Liver (tissue), 9 donors: ENCODE data around the gene ACVR1. TPM values are rescaled to one million over a fixed set of nuclear protein-coding genes. Genes with fewer than 3 reads are reported as not detected.

ENCODE experiments used
- DNase-seq: peaks from one replicate; pipeline ENCODE4 v3.0.0-alpha.2; 2017; ENCODE audit warnings: low spot score
- H3K27ac ChIP-seq, 2 donors: one replicate each; pipeline ENCODE4 v1.7.0; 2013; ENCODE audit warnings: inconsistent platforms in 2 of 2, low read length in 2 of 2, control low read depth in 1 of 2, low read depth in 1 of 2, mild to moderate bottlenecking in 1 of 2
- H3K27me3 ChIP-seq, 4 donors: one replicate each; pipeline versions ENCODE4 v1.6.1 to v1.7.0; 2013; ENCODE audit warnings: low read length in 3 of 4, inconsistent platforms in 1 of 4, mild to moderate bottlenecking in 1 of 4, moderate library complexity in 1 of 4; ENCODE audit not compliant: control insufficient read depth in 4 of 4, insufficient read depth in 4 of 4
- H3K36me3 ChIP-seq, 4 donors: one replicate each; pipeline versions ENCODE4 v1.6.1 to v1.7.0; 2013; ENCODE audit warnings: low read length in 3 of 4, mild to moderate bottlenecking in 3 of 4, low read depth in 1 of 4, moderate library complexity in 1 of 4; ENCODE audit not compliant: control insufficient read depth in 4 of 4, insufficient read depth in 3 of 4
- H3K4me1 ChIP-seq, 4 donors: one replicate each; pipeline versions ENCODE4 v1.6.1 to v1.7.0; 2013; ENCODE audit warnings: low read length in 3 of 4, mild to moderate bottlenecking in 3 of 4, moderate library complexity in 1 of 4; ENCODE audit not compliant: control insufficient read depth in 4 of 4, insufficient read depth in 4 of 4
- H3K4me3 ChIP-seq, 3 donors: one replicate each; pipeline versions ENCODE4 v1.6.1 to v1.7.0; 2013; ENCODE audit warnings: low read length in 3 of 3, control low read depth in 1 of 3, low read depth in 1 of 3, mild to moderate bottlenecking in 1 of 3
- H3K9ac ChIP-seq, 2 donors: one replicate each; pipeline ENCODE4 v1.7.0; 2013; ENCODE audit warnings: low read length in 2 of 2, mild to moderate bottlenecking in 2 of 2, moderate library complexity in 2 of 2, control low read depth in 1 of 2, low read depth in 1 of 2
- H3K9me3 ChIP-seq, 4 donors: one replicate each; pipeline versions ENCODE4 v1.6.1 to v1.7.0; 2013; ENCODE audit warnings: low read length in 3 of 4; ENCODE audit not compliant: control insufficient read depth in 4 of 4
- CTCF ChIP-seq: fragments of 150-350 bp; IDR thresholded peaks from 2 replicates; pipeline ENCODE4 v1.5.1; 2017; ENCODE audit warnings: improper control_type of control experiment, low read depth, low read length; ENCODE audit not compliant: missing input control
- EGR1 ChIP-seq, 2 donors: IDR thresholded peaks; 2 replicates each; pipeline ENCODE4 v1.6.1; 2016 to 2018; ENCODE audit warnings: antibody characterized with exemption in 2 of 2, low read depth in 2 of 2
- FOXA1 ChIP-seq: IDR thresholded peaks from 2 replicates; pipeline ENCODE4 v1.6.1; 2016; ENCODE audit warnings: antibody characterized with exemption
- FOXA2 ChIP-seq: IDR thresholded peaks from 2 replicates; pipeline ENCODE4 v1.6.1; 2016; ENCODE audit warnings: antibody characterized with exemption
- GABPA ChIP-seq, 2 donors: IDR thresholded peaks in 1 of 2; conservative IDR thresholded peaks in 1 of 2; 2 replicates each; pipeline ENCODE4 v1.6.1; 2016; ENCODE audit warnings: antibody characterized with exemption in 2 of 2, mild to moderate bottlenecking in 1 of 2, moderate library complexity in 1 of 2
- HNF4A ChIP-seq, 2 donors: conservative IDR thresholded peaks; 2 replicates each; pipeline ENCODE4 v1.6.1; 2016; ENCODE audit warnings: antibody characterized with exemption in 2 of 2, mild to moderate bottlenecking in 2 of 2
- HNF4G ChIP-seq: IDR thresholded peaks from 2 replicates; pipeline ENCODE4 v1.6.1; 2016; ENCODE audit warnings: antibody characterized with exemption
- JUND ChIP-seq, 2 donors: IDR thresholded peaks; 2 replicates each; pipeline ENCODE4 v1.6.1; 2016; ENCODE audit warnings: antibody characterized with exemption in 2 of 2
- NR2F2 ChIP-seq: IDR thresholded peaks from 2 replicates; pipeline ENCODE4 v1.6.1; 2016; ENCODE audit warnings: antibody characterized with exemption
- RAD21 ChIP-seq, 2 donors: IDR thresholded peaks; 2 replicates each; pipeline ENCODE4 v1.6.1; 2016; ENCODE audit warnings: antibody characterized with exemption in 2 of 2, mild to moderate bottlenecking in 2 of 2
- RXRA ChIP-seq, 2 donors: IDR thresholded peaks; 2 replicates each; pipeline ENCODE4 v1.6.1; 2017 to 2018; ENCODE audit warnings: antibody characterized with exemption in 2 of 2, mild to moderate bottlenecking in 1 of 2
- SP1 ChIP-seq: IDR thresholded peaks from 2 replicates; pipeline ENCODE4 v1.6.1; 2018; ENCODE audit warnings: antibody characterized with exemption, mild to moderate bottlenecking
- TAF1 ChIP-seq: conservative IDR thresholded peaks from 2 replicates; pipeline ENCODE4 v1.6.1; 2016; ENCODE audit warnings: antibody characterized with exemption, mild to moderate bottlenecking
- YY1 ChIP-seq: IDR thresholded peaks from 2 replicates; pipeline ENCODE4 v1.6.1; 2016; ENCODE audit warnings: antibody characterized with exemption, mild to moderate bottlenecking
- ZBTB33 ChIP-seq: IDR thresholded peaks from 2 replicates; pipeline ENCODE4 v1.6.1; 2016; ENCODE audit warnings: antibody characterized with exemption
- WGBS: extraction: QIAGEN DNeasy Blood & Tissue Kit; methylation state at CpG from one replicate; pipeline ENCODE4 v1.1.7; 2013; 5-methylcytosine and 5-hydroxymethylcytosine counted together
- polyA plus RNA-seq, 2 donors: library from polyadenylated mRNA; stranded (reverse) in 1 of 2; unstranded in 1 of 2; fragments of 200-250 nt in 1 of 2; fragments of >200 nt in 1 of 2; fragmentation: Nextera tagmentation in 1 of 2; extraction: Ambion mirVana in 1 of 2; gene quantifications; one replicate each; pipeline versions ENCODE4 v1.2.1 to v1.2.3, GENCODE V29; 2013 to 2015
- total RNA-seq, 2 donors: library from RNA; depleted of rRNA; stranded (reverse); fragments of >200 nt; gene quantifications; one replicate each; pipeline ENCODE4 v1.2.3, GENCODE V29; 2014
- TF ChIP-seq, protein P1 (sequence below): IDR thresholded peaks from 2 replicates; pipeline ENCODE4 v1.6.1; 2016; ENCODE audit warnings: antibody characterized with exemption
- TF ChIP-seq, protein P2 (sequence below): IDR thresholded peaks from 2 replicates; pipeline ENCODE4 v1.6.1; 2016; ENCODE audit warnings: antibody characterized with exemption
- TF ChIP-seq, protein P3 (sequence below): IDR thresholded peaks from 2 replicates; pipeline ENCODE4 v1.6.1; 2016; ENCODE audit warnings: antibody characterized with exemption, mild to moderate bottlenecking
- donor health status: healthy.
- donor health status: healthy.
- donor health status: healthy.
- donor health status: healthy.
- donor health status: healthy.

ACVR1 gene
- total and polyA plus RNA-seq, 4 donors = 6.2 to 20.4 (median 8.5) TPM

DNA sequence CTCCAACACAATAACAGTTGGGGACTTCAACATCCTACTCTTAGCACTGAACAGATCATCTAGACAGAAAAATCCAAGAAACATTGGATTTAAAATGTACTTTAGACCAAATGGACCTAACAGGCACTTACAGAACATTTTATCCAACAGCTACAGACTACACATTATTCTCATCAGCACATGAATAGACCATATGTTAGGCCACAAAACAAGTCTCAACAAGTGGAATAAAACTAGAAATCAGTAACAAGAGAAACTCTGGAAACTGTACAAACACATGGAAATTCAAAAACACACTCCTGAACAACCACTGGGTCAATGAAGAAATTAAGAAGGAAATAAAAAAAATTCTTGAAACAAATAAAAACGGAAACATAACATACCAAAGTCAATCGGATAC, 117.5 kb downstream of the ACVR1 start:
- Histone ChIP-seq H3K9ac (no peak overlapping the region), H3K27me3 (no peaks in the 10 kb centered on the region), H3K4me1 (no peaks in the 10 kb centered on the region), H3K4me3 (no peak overlapping the region), H3K27ac (no peak overlapping the region), H3K9me3 (peaks cover 0 to 3% (median under 1%) of the 10 kb centered on the region in 4 donors), H3K36me3 (peaks cover 0 to 43% (median 16%) of the 10 kb centered on the region in 4 donors)
- 99% methylated on average over 2 of the region's 2 CpGs for WGBS
- DNase-seq = no peak
- TF ChIP-seq YY1 (no peak), CTCF (no peak), JUND (IDR thresholded peaks at IDR 0.05) (no peak), HNF4G (no peak), FOXA2 (no peak), SP1 (no peak), FOXA1 (no peak), EGR1 (IDR thresholded peaks at IDR 0.05; ENCODE audit: low read depth in 2 of 2) (no peak), ZBTB33 (no peak), RAD21 (IDR thresholded peaks at IDR 0.05) (no peak), GABPA (IDR thresholded peaks at IDR 0.05 in 1 of 2, conservative IDR thresholded peaks at IDR 0.05 in 1 of 2) (no peak), NR2F2 (no peak), TAF1 (no peak), HNF4A (conservative IDR thresholded peaks at IDR 0.05) (no peak), RXRA (IDR thresholded peaks at IDR 0.05) (no peak)
- TF ChIP-seq, protein P1, sequence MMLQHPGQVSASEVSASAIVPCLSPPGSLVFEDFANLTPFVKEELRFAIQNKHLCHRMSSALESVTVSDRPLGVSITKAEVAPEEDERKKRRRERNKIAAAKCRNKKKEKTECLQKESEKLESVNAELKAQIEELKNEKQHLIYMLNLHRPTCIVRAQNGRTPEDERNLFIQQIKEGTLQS = no peak
- TF ChIP-seq, protein P2, sequence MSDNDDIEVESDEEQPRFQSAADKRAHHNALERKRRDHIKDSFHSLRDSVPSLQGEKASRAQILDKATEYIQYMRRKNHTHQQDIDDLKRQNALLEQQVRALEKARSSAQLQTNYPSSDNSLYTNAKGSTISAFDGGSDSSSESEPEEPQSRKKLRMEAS = no peak
- TF ChIP-seq, protein P3, sequence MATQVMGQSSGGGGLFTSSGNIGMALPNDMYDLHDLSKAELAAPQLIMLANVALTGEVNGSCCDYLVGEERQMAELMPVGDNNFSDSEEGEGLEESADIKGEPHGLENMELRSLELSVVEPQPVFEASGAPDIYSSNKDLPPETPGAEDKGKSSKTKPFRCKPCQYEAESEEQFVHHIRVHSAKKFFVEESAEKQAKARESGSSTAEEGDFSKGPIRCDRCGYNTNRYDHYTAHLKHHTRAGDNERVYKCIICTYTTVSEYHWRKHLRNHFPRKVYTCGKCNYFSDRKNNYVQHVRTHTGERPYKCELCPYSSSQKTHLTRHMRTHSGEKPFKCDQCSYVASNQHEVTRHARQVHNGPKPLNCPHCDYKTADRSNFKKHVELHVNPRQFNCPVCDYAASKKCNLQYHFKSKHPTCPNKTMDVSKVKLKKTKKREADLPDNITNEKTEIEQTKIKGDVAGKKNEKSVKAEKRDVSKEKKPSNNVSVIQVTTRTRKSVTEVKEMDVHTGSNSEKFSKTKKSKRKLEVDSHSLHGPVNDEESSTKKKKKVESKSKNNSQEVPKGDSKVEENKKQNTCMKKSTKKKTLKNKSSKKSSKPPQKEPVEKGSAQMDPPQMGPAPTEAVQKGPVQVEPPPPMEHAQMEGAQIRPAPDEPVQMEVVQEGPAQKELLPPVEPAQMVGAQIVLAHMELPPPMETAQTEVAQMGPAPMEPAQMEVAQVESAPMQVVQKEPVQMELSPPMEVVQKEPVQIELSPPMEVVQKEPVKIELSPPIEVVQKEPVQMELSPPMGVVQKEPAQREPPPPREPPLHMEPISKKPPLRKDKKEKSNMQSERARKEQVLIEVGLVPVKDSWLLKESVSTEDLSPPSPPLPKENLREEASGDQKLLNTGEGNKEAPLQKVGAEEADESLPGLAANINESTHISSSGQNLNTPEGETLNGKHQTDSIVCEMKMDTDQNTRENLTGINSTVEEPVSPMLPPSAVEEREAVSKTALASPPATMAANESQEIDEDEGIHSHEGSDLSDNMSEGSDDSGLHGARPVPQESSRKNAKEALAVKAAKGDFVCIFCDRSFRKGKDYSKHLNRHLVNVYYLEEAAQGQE = no peak
